Kidney epithelial cell (primary cell): ENCODE measurements around the gene OR2Y1. TPM values are rescaled to one million over a fixed set of nuclear protein-coding genes. Genes with fewer than 3 reads are reported as not detected.

Source experiments
- DNase-seq: peaks from one replicate; pipeline ENCODE4 v3.0.0-alpha.2; 2010; ENCODE audit warnings: low read depth
- H3K27me3 ChIP-seq: 2 replicates; pipeline ENCODE4 v1.6.0; 2011; ENCODE audit warnings: low read length; ENCODE audit not compliant: control insufficient read depth, insufficient read depth
- H3K36me3 ChIP-seq: 2 replicates; pipeline ENCODE4 v1.5.1; 2011; ENCODE audit warnings: low read length; ENCODE audit not compliant: control insufficient read depth, insufficient read depth
- H3K4me3 ChIP-seq: 2 replicates; pipeline ENCODE4 v1.5.1; 2011; ENCODE audit warnings: low read depth, mild to moderate bottlenecking, control low read depth, low read length
- total RNA-seq: library from RNA; depleted of rRNA; stranded (reverse); fragments of >200 nt; gene quantifications from 2 replicates; pipeline ENCODE4 v1.2.3, GENCODE V29; 2015
- TF ChIP-seq, protein P1 (sequence below): IDR thresholded peaks from 2 replicates; pipeline ENCODE4 v1.5.1; 2011; ENCODE audit warnings: mild to moderate bottlenecking, moderate library complexity, low read length, control low read depth, inconsistent platforms; ENCODE audit not compliant: insufficient read depth, poor library complexity, severe bottlenecking

The OR2Y1 gene
- total RNA-seq, 1 donor from 2014 or later: not detected

DNA sequence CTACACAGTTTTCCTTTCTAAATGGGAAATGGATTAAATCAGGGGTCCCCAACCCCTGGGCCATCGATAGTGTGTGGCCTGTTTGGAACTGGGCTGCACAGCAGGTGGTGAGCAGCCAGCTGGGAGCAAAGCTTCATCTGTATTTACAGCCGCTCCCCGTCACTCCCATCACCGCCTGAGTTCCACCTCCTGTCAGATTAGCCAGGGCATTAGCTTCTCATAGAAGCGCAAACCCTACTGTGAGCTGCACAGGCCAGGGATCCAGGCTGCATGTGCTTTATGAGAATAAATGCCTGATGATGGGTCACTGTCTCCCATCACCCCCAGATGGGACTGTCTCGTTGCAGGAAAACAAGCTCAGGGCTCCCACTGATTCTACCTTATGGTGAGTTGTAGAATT, 49.3 kb downstream of the OR2Y1 start:
- no peak overlapping the region for H3K4me3 ChIP-seq
- TF ChIP-seq, protein P1, sequence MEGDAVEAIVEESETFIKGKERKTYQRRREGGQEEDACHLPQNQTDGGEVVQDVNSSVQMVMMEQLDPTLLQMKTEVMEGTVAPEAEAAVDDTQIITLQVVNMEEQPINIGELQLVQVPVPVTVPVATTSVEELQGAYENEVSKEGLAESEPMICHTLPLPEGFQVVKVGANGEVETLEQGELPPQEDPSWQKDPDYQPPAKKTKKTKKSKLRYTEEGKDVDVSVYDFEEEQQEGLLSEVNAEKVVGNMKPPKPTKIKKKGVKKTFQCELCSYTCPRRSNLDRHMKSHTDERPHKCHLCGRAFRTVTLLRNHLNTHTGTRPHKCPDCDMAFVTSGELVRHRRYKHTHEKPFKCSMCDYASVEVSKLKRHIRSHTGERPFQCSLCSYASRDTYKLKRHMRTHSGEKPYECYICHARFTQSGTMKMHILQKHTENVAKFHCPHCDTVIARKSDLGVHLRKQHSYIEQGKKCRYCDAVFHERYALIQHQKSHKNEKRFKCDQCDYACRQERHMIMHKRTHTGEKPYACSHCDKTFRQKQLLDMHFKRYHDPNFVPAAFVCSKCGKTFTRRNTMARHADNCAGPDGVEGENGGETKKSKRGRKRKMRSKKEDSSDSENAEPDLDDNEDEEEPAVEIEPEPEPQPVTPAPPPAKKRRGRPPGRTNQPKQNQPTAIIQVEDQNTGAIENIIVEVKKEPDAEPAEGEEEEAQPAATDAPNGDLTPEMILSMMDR: no peak
- H3K36me3 ChIP-seq: no peaks in the 10 kb centered on the region
- no peak for DNase-seq
- H3K27me3 ChIP-seq: no peaks in the 10 kb centered on the region

DNA sequence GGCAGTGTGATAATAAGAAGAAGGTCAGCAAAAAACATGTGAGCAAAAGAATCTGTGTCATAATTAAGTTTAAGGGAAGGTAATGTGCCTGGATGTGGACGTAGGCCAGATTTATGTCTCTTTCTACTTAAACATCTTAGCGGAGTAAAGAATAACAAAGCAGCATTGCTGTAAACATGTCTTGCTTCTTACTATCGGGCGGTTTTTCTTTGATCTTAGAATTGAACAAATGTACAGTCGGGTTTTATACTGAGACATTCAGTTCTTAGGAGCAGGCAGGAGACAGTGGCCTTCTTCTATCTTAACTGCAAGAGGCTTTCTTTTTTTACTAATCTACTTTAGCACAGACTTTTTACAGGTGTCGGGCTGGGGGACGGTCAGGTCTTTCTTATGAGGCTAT, 50.1 kb downstream of the OR2Y1 start:
- DNase-seq: no peak
- Histone ChIP-seq H3K4me3 (no peak overlapping the region), H3K27me3 (peaks cover 2% of the 10 kb centered on the region), H3K36me3 (no peaks in the 10 kb centered on the region)
- TF ChIP-seq, protein P1: no peak

Other genes starting within 250 kb of the OR2Y1 start
- 31.1 and 34.9 TPM in 2 replicates for gene CNOT6, start 245.7 kb downstream of the OR2Y1 start, total RNA-seq
- 3.7 TPM in 1 of 2 replicates, not detected in the other for gene SCGB3A1, start 148.6 kb downstream of the OR2Y1 start, total RNA-seq
- 1.1 and 2.6 TPM in 2 replicates for gene FLT4, start 90.5 kb downstream of the OR2Y1 start, total RNA-seq
- gene MGAT1, start 62.7 kb upstream of the OR2Y1 start, total RNA-seq: 88.5 and 95.4 TPM in 2 replicates
- gene ZFP62, start 121.2 kb upstream of the OR2Y1 start, total RNA-seq: 26.0 and 31.1 TPM in 2 replicates
- gene BTNL8, start 159.1 kb upstream of the OR2Y1 start, total RNA-seq: not detected in 2 replicates
- not detected in 2 replicates for gene BTNL3, start 248.8 kb upstream of the OR2Y1 start, total RNA-seq